A673 (cell line): Measurements from ENCODE around the gene RBMS2. TPM values are rescaled to one million over a fixed set of nuclear protein-coding genes. Genes with fewer than 3 reads are reported as not detected.
A peak's percentile ranks its signal among the peaks of the same experiment; 100 is the strongest.

Experiments
- BruUV-seq: library from RNA; stranded (reverse); fragments of 400-500 nt; replicated peaks from 2 replicates; lab custom pipeline; 2021; lab: Mats Ljungman, UMichigan
- CTCF ChIA-PET: fragments of 300-600 bp; sonication (Branson Sonifier 250); formaldehyde crosslinking; loops from one replicate; lab custom pipeline; 2022; ENCODE audit warnings: antibody characterized with exemption; lab: Charles Lee
- POLR2A ChIA-PET: fragments of 300-600 bp; sonication (Branson Sonifier 250); formaldehyde crosslinking; loops from one replicate; lab custom pipeline; 2022; ENCODE audit warnings: antibody characterized with exemption; ENCODE audit not compliant: low non-redundant PET; lab: Charles Lee
- DNase-seq: peaks from one replicate; pipeline ENCODE4 v3.0.0-alpha.2; 2015; ENCODE audit warnings: low spot score
- H3K27ac ChIP-seq: fragments of 200-600 bp; sonication (generic); 2 replicates; pipeline ENCODE4 v1.5.1; 2016; ENCODE audit warnings: mixed run types, low read depth, mild to moderate bottlenecking, mixed read lengths, antibody characterized with exemption, low read length; ENCODE audit not compliant: poor library complexity, severe bottlenecking
- H3K27me3 ChIP-seq: fragments of 200-600 bp; sonication (generic); replicated peaks from 2 replicates; pipeline ENCODE4 v1.6.1; 2017; ENCODE audit warnings: mixed run types, low read depth, mild to moderate bottlenecking, mixed read lengths, antibody characterized with exemption, low read length; ENCODE audit not compliant: insufficient read depth, poor library complexity
- H3K36me3 ChIP-seq: fragments of 200-600 bp; sonication (generic); 2 replicates; pipeline ENCODE4 v1.6.1; 2016; ENCODE audit warnings: mixed run types, mild to moderate bottlenecking, mixed read lengths, antibody characterized with exemption, low read length; ENCODE audit not compliant: insufficient read depth, poor library complexity, severe bottlenecking
- H3K4me1 ChIP-seq: fragments of 200-600 bp; sonication (generic); 2 replicates; pipeline ENCODE4 v1.6.1; 2017; ENCODE audit warnings: mixed run types, mild to moderate bottlenecking, mixed read lengths, antibody characterized with exemption, low read length; ENCODE audit not compliant: insufficient read depth, poor library complexity, severe bottlenecking
- H3K4me3 ChIP-seq: fragments of 200-600 bp; sonication (generic); 2 replicates; pipeline ENCODE4 v1.5.1; 2016; ENCODE audit warnings: low read depth, mixed run types, mild to moderate bottlenecking, mixed read lengths, low read length; ENCODE audit not compliant: poor library complexity, severe bottlenecking
- H3K9me3 ChIP-seq: fragments of 200-600 bp; sonication (generic); 2 replicates; pipeline ENCODE4 v1.6.1; 2016; ENCODE audit warnings: mixed run types, low read depth, mild to moderate bottlenecking, mixed read lengths, antibody characterized with exemption, low read length; ENCODE audit not compliant: poor library complexity, severe bottlenecking
- CTCF ChIP-seq: fragments of 300-800, 200-600 bp; sonication (generic); conservative IDR thresholded peaks from 2 replicates; pipeline ENCODE4 v1.5.1; 2017; ENCODE audit warnings: low read depth, mild to moderate bottlenecking, antibody characterized with exemption, low read length, moderate library complexity, mixed read lengths
- EZH2 ChIP-seq: fragments of 200-600 bp; sonication (generic); IDR thresholded peaks from 2 replicates; pipeline ENCODE4 v1.6.1; 2017; ENCODE audit warnings: borderline replicate concordance, low read depth, mild to moderate bottlenecking, mixed read lengths, antibody characterized with exemption, low read length; ENCODE audit not compliant: poor library complexity, severe bottlenecking
- intact Hi-C: fragments of 100-400 bp; cut with micrococcal nuclease; formaldehyde crosslinking; loops from one replicate; pipeline ENCODE4 v1.10.0; 2022; ENCODE audit not compliant: unreplicated experiment
- total RNA-seq: library from RNA; stranded (reverse); gene quantifications from 2 replicates; pipeline ENCODE4 v1.2.3, GENCODE V29; 2021

The RBMS2 gene
- total RNA-seq, 1 experiment from 2014 or later: 29.7 TPM

- TF ChIP-seq CTCF (no peak), EZH2 (no peak)
- H3K4me1 ChIP-seq: peaks cover 56% of the 10 kb centered on the region
- DNase-seq: no peak
- H3K27ac ChIP-seq: no peak overlapping the region
- CTCF ChIA-PET: no interaction called here
- no TSS peak for BruUV-seq
- POLR2A ChIA-PET: interaction anchor here (0.6 kb wide), 1 partner anchor 13 kb away, joined by 3 read pairs; the partner anchor contains the start of gene ATP5F1B
- intact Hi-C loops: loop anchor here (10.0 kb wide), 1 partner anchor 518 kb away; the partner anchor contains the start of genes RPL41 and ZC3H10
- no peaks in the 10 kb centered on the region for H3K9me3 ChIP-seq
- peaks cover 8% of the 10 kb centered on the region for H3K36me3 ChIP-seq
- H3K4me3 ChIP-seq: peak overlapping the region; percentile 77
- H3K27me3 ChIP-seq: no peaks in the 10 kb centered on the region
Measured at GRCh38 chr12:56632701-56633467, 111.3 kb downstream of the RBMS2 start.

- no peak for DNase-seq
- BruUV-seq: no TSS peak
- Histone ChIP-seq H3K27ac (peak overlapping the region; percentile 78), H3K4me3 (peak overlapping the region; percentile 77), H3K9me3 (no peaks in the 10 kb centered on the region), H3K36me3 (peaks cover 15% of the 10 kb centered on the region), H3K27me3 (no peaks in the 10 kb centered on the region), H3K4me1 (peaks cover 49% of the 10 kb centered on the region)
- TF ChIP-seq EZH2: no peak
- TF ChIP-seq CTCF: no peak
- ChIA-PET CTCF (interaction anchor here (0.7 kb wide), 1 partner anchor 20 kb away, joined by 3 read pairs; no protein-coding TSS in a partner anchor), POLR2A (interaction anchor here (0.6 kb wide), 1 partner anchor 12 kb away, joined by 3 read pairs; the partner anchor contains the start of gene ATP5F1B)
- intact Hi-C loops: loop anchor here (10.0 kb wide), 1 partner anchor 519 kb away; the partner anchor contains the start of genes RPL41 and ZC3H10
Measured at GRCh38 chr12:56633468-56634241, 112.0 kb downstream of the RBMS2 start.

GRCh38 chr12:56634242-56634836 is 112.7 kb downstream of the RBMS2 start:
- no TSS peak for BruUV-seq
- Histone ChIP-seq H3K9me3 (no peaks in the 10 kb centered on the region), H3K36me3 (peaks cover 22% of the 10 kb centered on the region), H3K4me1 (peaks cover 49% of the 10 kb centered on the region), H3K27me3 (no peaks in the 10 kb centered on the region), H3K4me3 (peak overlapping the region; percentile 77), H3K27ac (peak overlapping the region; percentile 78)
- ChIA-PET CTCF (interaction anchor here (0.7 kb wide), 1 partner anchor 21 kb away, joined by 3 read pairs; no protein-coding TSS in a partner anchor), POLR2A (interaction anchor here (0.5 kb wide), 1 partner anchor 19 kb away, joined by 9 read pairs; no protein-coding TSS in a partner anchor)
- intact Hi-C loops: loop anchor here (10.0 kb wide), 1 partner anchor 520 kb away; the partner anchor contains the start of genes RPL41 and ZC3H10
- TF ChIP-seq CTCF: no peak
- no peak for TF ChIP-seq EZH2
- peak; percentile 38 for DNase-seq
